Fibroblast of lung (primary cell): ENCODE measurements around the gene FYN.

Experiments
- CTCF ChIP-seq, 2 donors: IDR thresholded peaks in 1 of 2; conservative IDR thresholded peaks in 1 of 2; 1 replicate in 1 of 2; 2 replicates in 1 of 2; pipeline ENCODE4 v1.5.1; 2011 to 2012; ENCODE audit warnings: low read length in 2 of 2, control low read depth in 1 of 2, inconsistent platforms in 1 of 2, low read depth in 1 of 2, mild to moderate bottlenecking in 1 of 2
- EZH2 ChIP-seq: IDR thresholded peaks from 2 replicates; pipeline ENCODE4 v1.5.1; 2012; ENCODE audit warnings: low read length, control low read depth, mild to moderate bottlenecking; ENCODE audit errors: missing control alignments

GRCh38 chr6:111798281-111798725 is 74.9 kb downstream of the FYN start:
- TF ChIP-seq CTCF (conservative IDR thresholded peaks at IDR 0.05 in 1 of 2, IDR thresholded peaks at IDR 0.05 in 1 of 2; ENCODE audit: low read depth in 1 of 2, low read length in 2 of 2) (no peak), EZH2 (no peak)
